ENCODE results near the gene ARL2BP. TPM values are rescaled to one million over a fixed set of nuclear protein-coding genes. Genes with fewer than 3 reads are reported as not detected.
"Not testable (repeated sequence)": the region's sequence is repeated elsewhere in the genome, so short reads cannot be mapped to it uniquely, and the experiment has no call there.

Gene ARL2BP
- polyA plus RNA-seq, 1 donor = 41.7 TPM

GRCh38 chr16:57263541-57264351 lies 18.7 kb downstream of the ARL2BP start:
- DNase-seq (ENCODE audit: low read depth) = no peak

- no peak for DNase-seq (ENCODE audit: low read depth)
Measured at GRCh38 chr16:57264381-57264780, 19.3 kb downstream of the ARL2BP start.

GRCh38 chr16:57264950-57265371 lies 19.9 kb downstream of the ARL2BP start:
- DNase-seq (ENCODE audit: low read depth) = no peak

GRCh38 chr16:57265850-57266530 lies 20.9 kb downstream of the ARL2BP start:
- DNase-seq (ENCODE audit: low read depth) = no peak

- DNase-seq (ENCODE audit: low read depth) = no peak
Measured at GRCh38 chr16:57266531-57267260, 21.6 kb downstream of the ARL2BP start.

GRCh38 chr16:57267343-57267742 lies 22.3 kb downstream of the ARL2BP start:
- DNase-seq (ENCODE audit: low read depth) = not testable (repeated sequence)

GRCh38 chr16:57268804-57269800 lies 24.0 kb downstream of the ARL2BP start:
- DNase-seq (ENCODE audit: low read depth) = no peak

GRCh38 chr16:57270221-57271062 lies 25.4 kb downstream of the ARL2BP start:
- no peak for DNase-seq (ENCODE audit: low read depth)

- no peak for DNase-seq (ENCODE audit: low read depth)
Measured at GRCh38 chr16:57271063-57271345, 25.9 kb downstream of the ARL2BP start.

- no peak for DNase-seq (ENCODE audit: low read depth)
Measured at GRCh38 chr16:57271867-57272495, 26.9 kb downstream of the ARL2BP start.

- DNase-seq (ENCODE audit: low read depth) = no peak
Measured at GRCh38 chr16:57273359-57273758, 28.3 kb downstream of the ARL2BP start.

- no peak for DNase-seq (ENCODE audit: low read depth)
Measured at GRCh38 chr16:57273826-57274225, 28.8 kb downstream of the ARL2BP start.

GRCh38 chr16:57275946-57276345 lies 30.9 kb downstream of the ARL2BP start:
- DNase-seq (ENCODE audit: low read depth) = not testable (repeated sequence)

- no peak for DNase-seq (ENCODE audit: low read depth)
Measured at GRCh38 chr16:57276596-57276995, 31.5 kb downstream of the ARL2BP start.

GRCh38 chr16:57277586-57277985 lies 32.5 kb downstream of the ARL2BP start:
- DNase-seq (ENCODE audit: low read depth) = no peak

- DNase-seq (ENCODE audit: low read depth) = no peak
Measured at GRCh38 chr16:57278494-57278893, 33.4 kb downstream of the ARL2BP start.

- no peak for DNase-seq (ENCODE audit: low read depth)
Measured at GRCh38 chr16:57279780-57280638, 35.0 kb downstream of the ARL2BP start.

GRCh38 chr16:57281791-57282190 lies 36.7 kb downstream of the ARL2BP start:
- DNase-seq (ENCODE audit: low read depth) = no peak

All from forelimb muscle (tissue), 1 donor.